Esophagus (tissue), 2 donors: Measurements from ENCODE around the gene HGS. TPM values are rescaled to one million over a fixed set of nuclear protein-coding genes. Genes with fewer than 3 reads are reported as not detected.

Experiments
- H3K27ac ChIP-seq, 2 donors: one replicate each; pipeline ENCODE4 v1.5.1; 2013; ENCODE audit warnings: low read depth in 2 of 2, mild to moderate bottlenecking in 2 of 2, inconsistent platforms in 1 of 2, low read length in 1 of 2, moderate library complexity in 1 of 2
- H3K27me3 ChIP-seq, 2 donors: one replicate each; pipeline ENCODE4 v1.6.1; 2013; ENCODE audit warnings: low read length in 2 of 2, control low read depth in 1 of 2, mild to moderate bottlenecking in 1 of 2; ENCODE audit not compliant: insufficient read depth in 2 of 2, control insufficient read depth in 1 of 2
- H3K36me3 ChIP-seq, 2 donors: one replicate each; pipeline ENCODE4 v1.6.1; 2013; ENCODE audit warnings: low read length in 1 of 2; ENCODE audit not compliant: control insufficient read depth in 2 of 2, insufficient read depth in 2 of 2
- H3K4me1 ChIP-seq, 2 donors: one replicate each; pipeline ENCODE4 v1.6.1; 2013; ENCODE audit warnings: low read length in 1 of 2; ENCODE audit not compliant: control insufficient read depth in 2 of 2, insufficient read depth in 2 of 2
- H3K4me3 ChIP-seq, 2 donors: one replicate each; pipeline ENCODE4 v1.5.1; 2013; ENCODE audit warnings: low read length in 2 of 2, mild to moderate bottlenecking in 2 of 2, low read depth in 1 of 2, moderate library complexity in 1 of 2
- H3K9me3 ChIP-seq, 2 donors: one replicate each; pipeline ENCODE4 v1.6.1; 2013; ENCODE audit warnings: mild to moderate bottlenecking in 2 of 2, low read depth in 1 of 2, low read length in 1 of 2, moderate library complexity in 1 of 2; ENCODE audit not compliant: control insufficient read depth in 2 of 2, insufficient read depth in 1 of 2
- WGBS, 2 donors: extraction: QIAGEN DNeasy Blood & Tissue Kit; methylation state at CpG; one replicate each; pipeline ENCODE4 v1.1.7; 2013; 5-methylcytosine and 5-hydroxymethylcytosine counted together
- polyA plus RNA-seq, 2 donors: library from polyadenylated mRNA; stranded (reverse); fragments of 200-250 nt; gene quantifications; one replicate each; pipeline ENCODE4 v1.2.3, GENCODE V29; 2013
- donor health status: healthy with polysubstance abuse.
- donor health status: Bipolar disorder and iron deficiency.

Gene HGS
- 100 to 1,000 TPM in 1 of 2 donors, 10 to 100 TPM in 1; 83.6 to 131 TPM for polyA plus RNA-seq

GRCh38 chr17:81683584-81684441 lies at the start of gene HGS, which contains the start of gene ARL16:
TSS of gene HGS (plus strand) at chr17:81684011. CDS start at chr17:81684067, 56 bp downstream.
TSS of gene ARL16 (minus strand) at chr17:81683797. CDS start at chr17:81683753, 44 bp downstream.
- peak within 1 kb of the TSS; percentile 91 to 96 for H3K27ac ChIP-seq
- 1% methylated on average over 108 to 112 of the region's 112 CpGs for WGBS, 2 donors
- no peaks in the 10 kb centered on the region for H3K9me3 ChIP-seq
- no peaks in the 10 kb centered on the region for H3K27me3 ChIP-seq
- H3K36me3 ChIP-seq = peaks cover 0 to 30% of the 10 kb centered on the region in 2 donors
- H3K4me3 ChIP-seq = peak within 1 kb of the TSS; percentile 87 to 97
- H3K4me1 ChIP-seq = peaks cover under 1 to 22% of the 10 kb centered on the region in 2 donors

GRCh38 chr17:81635431-81635830 lies 48.4 kb upstream of the HGS start:
- Histone ChIP-seq H3K27ac (peak overlapping the region; percentile 66 to 97), H3K4me3 (peak overlapping the region in 1 of 2 donors; percentile 96), H3K9me3 (no peaks in the 10 kb centered on the region), H3K27me3 (no peaks in the 10 kb centered on the region), H3K4me1 (peaks cover 0 to 3% of the 10 kb centered on the region in 2 donors), H3K36me3 (no peaks in the 10 kb centered on the region)
- 50 to 63% methylated on average over 5 of the region's 5 CpGs for WGBS, 2 donors

GRCh38 chr17:81635973-81636504 lies 47.8 kb upstream of the HGS start:
- peak overlapping the region; percentile 76 to 96 for H3K4me3 ChIP-seq
- H3K27me3 ChIP-seq = no peaks in the 10 kb centered on the region
- peak overlapping the region; percentile 96 to 97 for H3K27ac ChIP-seq
- WGBS, 2 donors = 26 to 37% methylated on average over 18 of the region's 18 CpGs
- H3K4me1 ChIP-seq = peaks cover 0 to 3% of the 10 kb centered on the region in 2 donors
- no peaks in the 10 kb centered on the region for H3K9me3 ChIP-seq
- no peaks in the 10 kb centered on the region for H3K36me3 ChIP-seq

- no peaks in the 10 kb centered on the region for H3K9me3 ChIP-seq
- WGBS, 2 donors = 0 to 1% methylated on average over 66 to 77 of the region's 77 CpGs
- peak within 1 kb of the TSS; percentile 76 to 96 for H3K4me3 ChIP-seq
- H3K4me1 ChIP-seq = peaks cover 0 to 3% of the 10 kb centered on the region in 2 donors
- H3K36me3 ChIP-seq = no peaks in the 10 kb centered on the region
- peak within 1 kb of the TSS; percentile 96 to 97 for H3K27ac ChIP-seq
- no peaks in the 10 kb centered on the region for H3K27me3 ChIP-seq
Observed at GRCh38 chr17:81636505-81637288, 47.1 kb upstream of the HGS start, which contains the start of the genes NPLOC4 and TSPAN10. TSS of gene NPLOC4 (minus strand) at chr17:81637112. CDS start at chr17:81636930, 182 bp downstream. TSS of gene TSPAN10 (plus strand) at chr17:81637196. CDS start at chr17:81642413, 5,217 bp downstream.

- no peaks in the 10 kb centered on the region for H3K36me3 ChIP-seq
- no peaks in the 10 kb centered on the region for H3K27me3 ChIP-seq
- no peaks in the 10 kb centered on the region for H3K9me3 ChIP-seq
- H3K4me3 ChIP-seq = no peak overlapping the region
- no peak overlapping the region for H3K27ac ChIP-seq
- H3K4me1 ChIP-seq = peaks cover 0 to 7% of the 10 kb centered on the region in 2 donors
- WGBS, 2 donors = 76 to 81% methylated on average over 4 of the region's 4 CpGs
Observed at GRCh38 chr17:81638683-81639082, 45.1 kb upstream of the HGS start.

GRCh38 chr17:81640011-81640410 lies 43.8 kb upstream of the HGS start:
- no peak overlapping the region for H3K4me3 ChIP-seq
- 92 to 93% methylated on average over 9 of the region's 9 CpGs for WGBS, 2 donors
- no peaks in the 10 kb centered on the region for H3K36me3 ChIP-seq
- H3K27me3 ChIP-seq = no peaks in the 10 kb centered on the region
- H3K4me1 ChIP-seq = peaks cover 0 to 5% of the 10 kb centered on the region in 2 donors
- no peaks in the 10 kb centered on the region for H3K9me3 ChIP-seq
- no peak overlapping the region for H3K27ac ChIP-seq

GRCh38 chr17:81641825-81642489 lies 41.9 kb upstream of the HGS start:
- Histone ChIP-seq H3K27me3 (no peaks in the 10 kb centered on the region), H3K4me3 (no peak overlapping the region), H3K4me1 (peaks cover 0 to 4% of the 10 kb centered on the region in 2 donors), H3K27ac (no peak overlapping the region), H3K36me3 (no peaks in the 10 kb centered on the region), H3K9me3 (no peaks in the 10 kb centered on the region)
- 87% methylated on average over 16 to 17 of the region's 17 CpGs for WGBS, 2 donors

GRCh38 chr17:81644496-81644895 lies 39.3 kb upstream of the HGS start:
- Histone ChIP-seq H3K36me3 (no peaks in the 10 kb centered on the region), H3K27me3 (peaks cover 0 to 12% of the 10 kb centered on the region in 2 donors), H3K9me3 (peaks cover 0 to 8% of the 10 kb centered on the region in 2 donors), H3K4me3 (no peak overlapping the region), H3K27ac (no peak overlapping the region), H3K4me1 (peaks cover 4 to 7% of the 10 kb centered on the region in 2 donors)
- WGBS, 2 donors = 88 to 93% methylated on average over 15 of the region's 15 CpGs
